ENCODE results near the gene USP53.
"Not testable (repeated sequence)": the region's sequence is repeated elsewhere in the genome, so short reads cannot be mapped to it uniquely, and the experiment has no call there.

The USP53 gene

GRCh38 chr4:119328695-119329094 is 116.2 kb downstream of the USP53 start:
- no peak for DNase-seq

GRCh38 chr4:119329835-119330620 is 117.5 kb downstream of the USP53 start:
- DNase-seq = no peak

- DNase-seq = not testable (repeated sequence)
Measured at GRCh38 chr4:119336332-119336979, 123.9 kb downstream of the USP53 start.

- DNase-seq = peak; percentile 48 to 61
Measured at GRCh38 chr4:119337010-119337409, 124.5 kb downstream of the USP53 start.

GRCh38 chr4:119339895-119340294 is 127.4 kb downstream of the USP53 start:
- DNase-seq = not testable (repeated sequence)

GRCh38 chr4:119343293-119343692 is 130.8 kb downstream of the USP53 start:
- not testable (repeated sequence) for DNase-seq

Data from inflammatory macrophage treated with lipopolysaccharide for 1 hour (primary cell).